HepG2 (cell line): ENCODE data around the gene TMEM190. TPM values are rescaled to one million over a fixed set of nuclear protein-coding genes. Genes with fewer than 3 reads are reported as not detected.
A peak's percentile ranks its signal among the peaks of the same experiment; 100 is the strongest.

Experiments used
- AKAP8 ChIP-seq: sonication (generic); formaldehyde crosslinking; IDR thresholded peaks from 2 replicates; pipeline ENCODE4 v1.5.1; 2020; ENCODE audit warnings: mild to moderate bottlenecking, missing genetic modification reagents
- CHCHD3 ChIP-seq: sonication (generic); formaldehyde crosslinking; IDR thresholded peaks from 2 replicates; pipeline ENCODE4 v1.8.0; 2022; ENCODE audit warnings: mild to moderate bottlenecking, missing genetic modification reagents, moderate library complexity
- ELF4 ChIP-seq: sonication (generic); formaldehyde crosslinking; IDR thresholded peaks from 2 replicates; pipeline ENCODE4 v1.5.0; 2020; ENCODE audit warnings: missing genetic modification reagents, mild to moderate bottlenecking, moderate library complexity, borderline replicate concordance
- GATAD1 ChIP-seq: IDR thresholded peaks from 2 replicates; pipeline ENCODE4 v1.6.1; 2016; ENCODE audit warnings: missing genetic modification reagents, missing compliant biosample characterization
- MBNL3 ChIP-seq: fragments of 250-450 bp; sonication (Bioruptor Pico); conservative IDR thresholded peaks from 2 replicates; pipeline ENCODE4 v1.8.0; 2022; ENCODE audit warnings: mild to moderate bottlenecking, inconsistent platforms
- MXD4 ChIP-seq: IDR thresholded peaks from 2 replicates; pipeline ENCODE4 v1.6.1; 2016; ENCODE audit warnings: mild to moderate bottlenecking, missing biosample characterization, missing genetic modification reagents
- PCBP1 ChIP-seq: fragments of 200-400 bp; formaldehyde crosslinking; IDR thresholded peaks from 2 replicates; pipeline ENCODE4 v1.6.1; 2017; ENCODE audit warnings: mild to moderate bottlenecking, low read depth, low read length, borderline replicate concordance
- RARA ChIP-seq: IDR thresholded peaks from 2 replicates; pipeline ENCODE4 v1.6.1; 2016; ENCODE audit warnings: missing genetic modification reagents, missing compliant biosample characterization
- REL ChIP-seq: sonication (generic); formaldehyde crosslinking; conservative IDR thresholded peaks from 2 replicates; pipeline ENCODE4 v1.8.0; 2022; ENCODE audit warnings: mild to moderate bottlenecking, missing genetic modification reagents, moderate library complexity
- SALL1 ChIP-seq: sonication (generic); formaldehyde crosslinking; IDR thresholded peaks from 2 replicates; pipeline ENCODE4 v1.8.0; 2022; ENCODE audit warnings: mild to moderate bottlenecking, missing genetic modification reagents
- TARDBP ChIP-seq: sonication (generic); formaldehyde crosslinking; IDR thresholded peaks from 2 replicates; pipeline ENCODE4 v1.8.0; 2022; ENCODE audit warnings: mild to moderate bottlenecking, missing genetic modification reagents
- TOE1 ChIP-seq: sonication (generic); formaldehyde crosslinking; IDR thresholded peaks from 2 replicates; pipeline ENCODE4 v1.4.0; 2020; ENCODE audit warnings: mild to moderate bottlenecking, missing genetic modification reagents
- ZBTB25 ChIP-seq: IDR thresholded peaks from 2 replicates; pipeline ENCODE4 v1.6.1; 2018; ENCODE audit warnings: missing genetic modification reagents
- ZNF225 ChIP-seq: sonication (generic); formaldehyde crosslinking; IDR thresholded peaks from 2 replicates; pipeline ENCODE4 v1.4.0; 2020; ENCODE audit warnings: mild to moderate bottlenecking, missing genetic modification reagents
- ZNF24 ChIP-seq: fragments of 450-650 bp; IDR thresholded peaks from 2 replicates; pipeline ENCODE4 v1.6.1; 2017; ENCODE audit warnings: antibody characterized with exemption, mild to moderate bottlenecking
- ZNF335 ChIP-seq: sonication (generic); formaldehyde crosslinking; IDR thresholded peaks from 2 replicates; pipeline ENCODE4 v1.4.0; 2020; ENCODE audit warnings: missing genetic modification reagents
- polyA plus RNA-seq, 8 experiments: library from polyadenylated mRNA; depleted of rRNA in 3 of 8; stranded (reverse) in 7 of 8; unstranded in 1 of 8; fragments of >200 nt; fragmentation: Illumina TruSeq in 4 of 8; extraction: Trizol in 4 of 8; gene quantifications; 2 replicates each; pipeline versions ENCODE4 v1.2.1 to v1.2.3, GENCODE V29; 2011 to 2016; ENCODE audit warnings: low read depth in 4 of 8, missing spikeins in 1 of 8, mixed read lengths in 1 of 8; ENCODE audit not compliant: insufficient read depth in 1 of 8
- total RNA-seq, 5 experiments: library from RNA; depleted of rRNA; stranded (reverse); fragments of >200 nt; fragmentation: Illumina TruSeq; extraction: Trizol; gene quantifications; 2 replicates each; pipeline ENCODE4 v1.2.3, GENCODE V29; 2016; ENCODE audit warnings: low read depth in 1 of 5
- TF ChIP-seq, protein P1 (sequence below): sonication (generic); formaldehyde crosslinking; IDR thresholded peaks from 2 replicates; pipeline ENCODE4 v1.4.0; 2020; ENCODE audit warnings: missing genetic modification reagents
- TF ChIP-seq, protein P2 (sequence below): sonication (generic); formaldehyde crosslinking; IDR thresholded peaks from 2 replicates; pipeline ENCODE4 v1.8.1; 2023; ENCODE audit warnings: mild to moderate bottlenecking, missing genetic modification reagents
- TF ChIP-seq, protein P3 (sequence below): sonication (generic); formaldehyde crosslinking; IDR thresholded peaks from 2 replicates; pipeline ENCODE4 v1.5.1; 2020; ENCODE audit warnings: missing genetic modification reagents, mild to moderate bottlenecking, borderline replicate concordance
- TF ChIP-seq, protein P4 (sequence below): IDR thresholded peaks from 2 replicates; pipeline ENCODE4 v1.6.1; 2016; ENCODE audit warnings: control low read depth
- TF ChIP-seq, protein P5 (sequence below): sonication (generic); formaldehyde crosslinking; IDR thresholded peaks from 2 replicates; pipeline ENCODE4 v1.5.0; 2020; ENCODE audit warnings: mild to moderate bottlenecking, missing genetic modification reagents, moderate library complexity

TMEM190 gene
- total and polyA plus RNA-seq, 2 of the 13 experiments (the other 11 are each of a cell fraction or from before 2014, with no cell fraction given), result 0.35 to 0.83 TPM

GRCh38 chr19:55407800-55408532 is 31.3 kb downstream of the TMEM190 start (continued):
- TF ChIP-seq MXD4 (CRISPR knock-in tag) (0 out of 2 replicates have a peak, but pooled peaks have one; percentile 8), RARA (CRISPR knock-in tag) (peak; percentile 32; the same call in 1 of the 2 replicates), AKAP8 (CRISPR knock-in tag) (no peak), ZNF225 (no peak), MBNL3 (no peak), PCBP1 (no peak), TARDBP (CRISPR knock-in tag) (no peak), CHCHD3 (CRISPR knock-in tag) (no peak), TOE1 (no peak), REL (no peak), SALL1 (CRISPR knock-in tag) (peak; percentile 76), ZNF24 (no peak), ELF4 (no peak), ZBTB25 (0 out of 2 replicates have a peak, but pooled peaks have one; percentile 44), ZNF335 (CRISPR knock-in tag) (0 out of 2 replicates have a peak, but pooled peaks have one; percentile 23), GATAD1 (CRISPR knock-in tag) (peak; percentile 64; the same call in 1 of the 2 replicates)
- TF ChIP-seq, protein P1, sequence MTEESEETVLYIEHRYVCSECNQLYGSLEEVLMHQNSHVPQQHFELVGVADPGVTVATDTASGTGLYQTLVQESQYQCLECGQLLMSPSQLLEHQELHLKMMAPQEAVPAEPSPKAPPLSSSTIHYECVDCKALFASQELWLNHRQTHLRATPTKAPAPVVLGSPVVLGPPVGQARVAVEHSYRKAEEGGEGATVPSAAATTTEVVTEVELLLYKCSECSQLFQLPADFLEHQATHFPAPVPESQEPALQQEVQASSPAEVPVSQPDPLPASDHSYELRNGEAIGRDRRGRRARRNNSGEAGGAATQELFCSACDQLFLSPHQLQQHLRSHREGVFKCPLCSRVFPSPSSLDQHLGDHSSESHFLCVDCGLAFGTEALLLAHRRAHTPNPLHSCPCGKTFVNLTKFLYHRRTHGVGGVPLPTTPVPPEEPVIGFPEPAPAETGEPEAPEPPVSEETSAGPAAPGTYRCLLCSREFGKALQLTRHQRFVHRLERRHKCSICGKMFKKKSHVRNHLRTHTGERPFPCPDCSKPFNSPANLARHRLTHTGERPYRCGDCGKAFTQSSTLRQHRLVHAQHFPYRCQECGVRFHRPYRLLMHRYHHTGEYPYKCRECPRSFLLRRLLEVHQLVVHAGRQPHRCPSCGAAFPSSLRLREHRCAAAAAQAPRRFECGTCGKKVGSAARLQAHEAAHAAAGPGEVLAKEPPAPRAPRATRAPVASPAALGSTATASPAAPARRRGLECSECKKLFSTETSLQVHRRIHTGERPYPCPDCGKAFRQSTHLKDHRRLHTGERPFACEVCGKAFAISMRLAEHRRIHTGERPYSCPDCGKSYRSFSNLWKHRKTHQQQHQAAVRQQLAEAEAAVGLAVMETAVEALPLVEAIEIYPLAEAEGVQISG (CRISPR knock-in tag), result no peak
- TF ChIP-seq, protein P2, sequence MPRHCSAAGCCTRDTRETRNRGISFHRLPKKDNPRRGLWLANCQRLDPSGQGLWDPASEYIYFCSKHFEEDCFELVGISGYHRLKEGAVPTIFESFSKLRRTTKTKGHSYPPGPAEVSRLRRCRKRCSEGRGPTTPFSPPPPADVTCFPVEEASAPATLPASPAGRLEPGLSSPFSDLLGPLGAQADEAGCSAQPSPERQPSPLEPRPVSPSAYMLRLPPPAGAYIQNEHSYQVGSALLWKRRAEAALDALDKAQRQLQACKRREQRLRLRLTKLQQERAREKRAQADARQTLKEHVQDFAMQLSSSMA (CRISPR knock-in tag), result no peak
- TF ChIP-seq, protein P3, sequence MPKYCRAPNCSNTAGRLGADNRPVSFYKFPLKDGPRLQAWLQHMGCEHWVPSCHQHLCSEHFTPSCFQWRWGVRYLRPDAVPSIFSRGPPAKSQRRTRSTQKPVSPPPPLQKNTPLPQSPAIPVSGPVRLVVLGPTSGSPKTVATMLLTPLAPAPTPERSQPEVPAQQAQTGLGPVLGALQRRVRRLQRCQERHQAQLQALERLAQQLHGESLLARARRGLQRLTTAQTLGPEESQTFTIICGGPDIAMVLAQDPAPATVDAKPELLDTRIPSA (CRISPR knock-in tag), result 0 out of 2 replicates have a peak, but pooled peaks have one; percentile 10
- TF ChIP-seq, protein P4, sequence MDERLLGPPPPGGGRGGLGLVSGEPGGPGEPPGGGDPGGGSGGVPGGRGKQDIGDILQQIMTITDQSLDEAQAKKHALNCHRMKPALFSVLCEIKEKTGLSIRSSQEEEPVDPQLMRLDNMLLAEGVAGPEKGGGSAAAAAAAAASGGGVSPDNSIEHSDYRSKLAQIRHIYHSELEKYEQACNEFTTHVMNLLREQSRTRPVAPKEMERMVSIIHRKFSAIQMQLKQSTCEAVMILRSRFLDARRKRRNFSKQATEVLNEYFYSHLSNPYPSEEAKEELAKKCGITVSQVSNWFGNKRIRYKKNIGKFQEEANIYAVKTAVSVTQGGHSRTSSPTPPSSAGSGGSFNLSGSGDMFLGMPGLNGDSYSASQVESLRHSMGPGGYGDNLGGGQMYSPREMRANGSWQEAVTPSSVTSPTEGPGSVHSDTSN, result peak; percentile 66
- TF ChIP-seq, protein P5, sequence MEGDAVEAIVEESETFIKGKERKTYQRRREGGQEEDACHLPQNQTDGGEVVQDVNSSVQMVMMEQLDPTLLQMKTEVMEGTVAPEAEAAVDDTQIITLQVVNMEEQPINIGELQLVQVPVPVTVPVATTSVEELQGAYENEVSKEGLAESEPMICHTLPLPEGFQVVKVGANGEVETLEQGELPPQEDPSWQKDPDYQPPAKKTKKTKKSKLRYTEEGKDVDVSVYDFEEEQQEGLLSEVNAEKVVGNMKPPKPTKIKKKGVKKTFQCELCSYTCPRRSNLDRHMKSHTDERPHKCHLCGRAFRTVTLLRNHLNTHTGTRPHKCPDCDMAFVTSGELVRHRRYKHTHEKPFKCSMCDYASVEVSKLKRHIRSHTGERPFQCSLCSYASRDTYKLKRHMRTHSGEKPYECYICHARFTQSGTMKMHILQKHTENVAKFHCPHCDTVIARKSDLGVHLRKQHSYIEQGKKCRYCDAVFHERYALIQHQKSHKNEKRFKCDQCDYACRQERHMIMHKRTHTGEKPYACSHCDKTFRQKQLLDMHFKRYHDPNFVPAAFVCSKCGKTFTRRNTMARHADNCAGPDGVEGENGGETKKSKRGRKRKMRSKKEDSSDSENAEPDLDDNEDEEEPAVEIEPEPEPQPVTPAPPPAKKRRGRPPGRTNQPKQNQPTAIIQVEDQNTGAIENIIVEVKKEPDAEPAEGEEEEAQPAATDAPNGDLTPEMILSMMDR (CRISPR knock-in tag), result no peak
